ENCODE measurements around the gene CDH20.

Gene CDH20

DNA sequence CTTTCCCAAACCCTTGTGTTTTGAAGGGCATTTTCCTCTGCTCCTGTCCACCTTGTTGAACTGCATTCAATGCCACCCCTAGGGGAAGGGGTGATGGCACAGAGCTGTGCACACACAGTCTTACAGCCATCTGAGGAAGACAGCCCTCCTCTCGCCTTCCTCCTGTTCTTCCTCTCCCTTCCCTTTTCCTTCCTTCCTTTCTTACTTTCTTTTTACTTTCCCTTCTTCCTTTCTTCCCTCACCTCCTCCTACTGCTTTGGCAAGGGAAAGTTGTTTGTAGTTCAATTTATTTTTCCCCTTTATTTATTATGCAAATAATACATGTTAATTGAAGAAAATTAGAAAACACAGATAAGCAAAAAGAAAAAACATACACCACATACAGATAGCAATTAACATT, 99.4 kb downstream of the CDH20 start:
- no peak for DNase-seq

DNA sequence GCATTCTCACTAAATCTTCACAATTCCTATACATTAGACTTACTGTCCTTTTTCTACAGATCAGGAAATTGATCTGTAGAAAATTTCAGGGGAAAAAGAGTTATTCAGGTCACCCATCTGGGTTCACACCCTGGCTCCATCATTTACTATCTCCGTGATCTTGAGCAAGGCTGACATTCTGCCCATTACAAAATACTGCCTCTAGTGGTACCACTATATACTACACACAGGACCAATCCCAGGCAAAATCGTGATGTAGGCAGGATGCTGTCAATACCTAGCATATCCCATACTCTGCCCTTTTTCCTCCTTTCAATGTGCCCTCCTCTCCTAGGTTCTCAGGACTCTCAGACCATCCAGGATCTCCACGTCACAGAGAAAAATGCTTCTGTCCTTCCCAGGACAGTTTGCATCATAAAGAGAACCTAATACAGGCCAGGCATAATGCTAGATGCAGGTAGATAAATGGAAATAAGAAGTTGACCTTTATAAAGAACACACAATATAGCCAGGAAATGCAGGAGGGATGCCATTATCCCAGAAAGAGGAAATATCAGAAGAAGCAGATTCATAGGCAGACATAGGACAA, 101.9 kb downstream of the CDH20 start:
- no peak for DNase-seq

DNA sequence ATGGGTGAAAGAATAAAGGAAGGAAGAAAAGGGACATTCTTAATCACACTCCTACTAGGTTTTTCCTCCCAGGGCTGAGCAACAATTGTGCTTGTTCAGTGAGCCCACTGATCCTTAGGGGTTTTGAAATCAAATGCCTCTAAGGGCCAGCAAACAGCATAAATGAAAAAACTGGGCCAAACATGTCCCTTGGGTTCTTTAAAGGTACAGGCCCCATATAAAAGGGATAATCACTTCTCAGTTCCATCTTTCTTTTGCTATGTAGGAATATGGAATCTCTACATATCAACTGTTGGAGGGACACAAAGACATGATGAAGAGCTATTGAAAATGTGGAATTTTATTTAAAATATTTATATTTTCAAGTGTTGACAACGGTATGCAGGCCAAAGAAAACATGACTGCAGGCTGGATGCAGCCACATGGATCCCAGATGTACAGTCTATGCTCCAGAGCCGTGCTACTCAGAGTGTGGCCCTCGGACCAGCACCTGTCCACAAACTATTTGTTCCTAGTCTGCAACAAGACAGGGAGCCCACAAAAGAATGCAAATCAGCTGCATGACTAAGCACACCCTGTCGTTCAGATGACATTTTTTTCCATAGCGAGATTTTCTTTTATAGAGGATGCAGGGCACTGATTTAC, 110.0 kb downstream of the CDH20 start:
- no peak for DNase-seq

DNA sequence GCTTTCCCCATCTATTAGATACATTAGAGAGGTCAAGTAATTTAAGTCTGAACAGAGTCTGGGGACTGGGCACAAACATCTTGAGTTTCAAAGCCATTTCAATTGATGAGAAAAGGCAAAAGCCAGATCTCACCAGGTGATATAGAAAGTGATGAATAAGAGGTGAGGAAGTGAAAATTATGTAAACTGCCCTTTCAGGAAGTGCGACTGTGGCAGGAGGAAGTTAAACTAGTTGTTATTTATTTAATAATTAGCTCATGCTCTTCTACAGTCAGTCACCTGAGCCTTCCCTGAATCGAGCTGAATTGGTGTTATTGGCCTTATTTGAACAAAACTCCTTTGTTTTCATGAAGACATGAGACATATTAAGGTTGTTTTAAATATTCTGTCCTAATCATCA, 115.1 kb downstream of the CDH20 start:
- no peak for DNase-seq

DNA sequence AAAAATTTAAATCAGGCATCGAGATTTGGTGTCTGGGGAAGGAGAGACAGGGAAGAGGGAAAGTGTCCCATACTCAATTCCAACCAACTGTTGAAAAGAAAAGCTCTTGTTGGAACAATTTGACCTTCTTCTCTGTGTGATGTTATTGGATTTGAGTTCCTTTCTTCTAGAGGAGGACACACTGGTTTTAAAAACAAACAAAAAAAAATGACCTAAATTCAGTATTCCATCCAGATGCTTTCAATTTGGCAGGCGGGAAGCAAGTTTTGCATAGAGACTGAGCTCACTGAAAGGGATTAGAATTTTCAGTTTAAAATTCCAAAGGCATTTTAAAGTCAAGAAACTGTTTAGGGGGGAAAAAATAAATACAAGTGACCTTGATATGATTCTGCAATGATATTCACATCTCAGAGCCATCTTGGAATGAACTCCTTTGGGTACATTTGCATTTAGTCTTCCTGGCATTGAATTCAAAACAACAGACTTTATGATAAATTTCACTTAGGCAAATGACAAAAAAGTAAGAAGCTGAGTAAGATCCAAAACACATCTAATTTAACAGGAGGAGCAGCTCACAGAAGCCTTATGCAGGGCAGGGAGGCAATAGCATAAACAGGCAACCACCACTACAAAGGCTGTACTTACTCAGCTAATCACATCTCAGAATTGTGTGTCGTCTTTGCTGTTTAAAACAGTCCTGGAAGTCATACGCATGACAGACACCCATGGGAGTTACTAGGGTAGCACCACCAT, 126.8 kb downstream of the CDH20 start:
- no peak for DNase-seq

DNA sequence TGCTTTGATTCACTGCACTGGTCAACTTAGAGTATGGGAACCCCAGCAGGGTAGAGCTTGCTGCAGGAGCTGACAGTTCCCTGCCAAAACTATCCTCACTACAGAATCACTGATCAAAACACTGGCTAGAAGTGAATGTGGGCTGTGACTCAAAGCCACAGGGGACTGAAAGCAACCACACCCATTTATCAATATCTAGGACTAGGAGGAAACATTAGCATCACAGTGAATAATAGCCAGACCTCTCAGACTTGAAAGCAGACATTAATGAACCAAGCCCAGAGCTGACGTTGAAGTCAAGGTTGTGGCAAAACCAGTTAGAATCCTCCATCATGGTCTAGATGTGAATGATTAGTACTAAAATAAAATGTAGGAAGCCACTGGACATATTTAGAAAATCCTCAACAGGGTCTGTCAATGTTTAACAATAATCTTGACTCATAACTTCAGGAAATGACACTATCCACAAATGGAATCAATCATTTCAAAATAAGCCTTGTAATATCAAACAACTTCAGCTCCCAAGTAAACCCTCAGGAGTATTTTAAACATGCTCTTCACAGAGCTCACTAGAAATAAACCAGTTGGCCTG, 131.4 kb downstream of the CDH20 start:
- DNase-seq = no peak

DNA sequence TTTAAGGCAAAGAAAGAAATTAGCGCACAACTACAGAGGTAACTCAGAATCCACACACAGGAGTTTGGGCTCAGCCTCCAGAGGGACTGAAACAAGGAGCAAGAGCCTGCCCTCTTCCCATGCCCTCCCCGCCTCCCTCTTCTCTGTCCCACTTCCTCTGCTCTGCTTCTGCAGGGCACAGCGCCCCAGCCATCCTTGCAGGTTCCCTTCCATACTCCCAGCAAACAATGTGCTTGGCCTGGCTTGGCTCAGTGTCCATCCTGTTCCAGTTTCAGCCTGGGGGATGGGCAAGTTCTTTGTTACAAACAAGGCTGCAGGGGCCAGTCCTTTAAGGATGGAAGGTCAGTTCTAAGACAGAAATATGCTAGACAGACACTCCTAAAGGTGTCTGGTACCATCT, 133.5 kb downstream of the CDH20 start:
- DNase-seq = no peak

DNA sequence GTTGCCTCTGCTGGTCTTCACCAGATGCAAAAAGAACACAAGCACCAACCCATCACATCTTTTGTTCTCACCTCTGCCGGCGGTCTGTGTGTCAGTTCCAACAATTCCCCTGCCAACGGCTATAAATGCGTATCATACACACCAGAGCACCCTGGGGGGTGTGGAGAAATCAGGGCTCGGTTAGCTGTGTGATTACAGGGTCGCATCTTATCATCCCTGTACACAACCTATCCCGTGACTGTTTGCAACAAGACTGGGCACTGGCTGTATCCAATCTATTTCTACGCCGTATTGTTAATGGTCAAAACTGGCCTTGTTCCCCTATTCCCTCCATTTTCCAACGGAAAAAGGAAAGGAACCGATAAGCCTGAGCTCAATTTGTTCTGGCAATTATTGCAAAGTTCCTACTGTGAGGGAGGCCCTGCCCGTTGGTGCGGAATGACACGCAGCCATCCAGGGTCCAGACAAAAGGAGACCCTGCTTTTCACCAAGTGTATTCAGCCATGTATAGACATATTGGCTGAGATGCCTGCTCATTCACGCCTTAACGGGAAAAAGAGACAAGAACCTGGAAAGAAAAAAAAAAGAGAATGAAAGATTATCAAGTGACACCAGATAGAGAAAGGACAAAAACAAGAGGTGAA, 136.9 kb downstream of the CDH20 start:
- DNase-seq = no peak

DNA sequence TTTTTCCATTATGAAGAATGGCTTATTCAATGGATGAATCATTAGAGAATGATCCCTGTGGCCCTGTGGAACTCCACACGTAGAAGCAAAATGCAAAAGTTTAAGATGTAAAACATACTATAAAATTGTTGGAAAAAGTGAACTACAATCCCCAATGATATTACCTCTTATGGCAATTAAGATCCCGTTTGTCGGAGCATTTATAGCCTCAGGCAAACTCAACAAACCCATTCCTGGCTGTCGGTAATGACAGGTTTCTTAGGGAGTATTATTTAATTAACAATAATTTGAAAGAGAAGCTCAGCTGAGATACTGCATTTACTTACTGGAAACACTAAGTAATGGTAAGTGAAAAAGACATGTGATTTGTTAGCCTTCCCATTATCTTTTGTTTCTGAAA, 138.3 kb downstream of the CDH20 start:
- no peak for DNase-seq

DNA sequence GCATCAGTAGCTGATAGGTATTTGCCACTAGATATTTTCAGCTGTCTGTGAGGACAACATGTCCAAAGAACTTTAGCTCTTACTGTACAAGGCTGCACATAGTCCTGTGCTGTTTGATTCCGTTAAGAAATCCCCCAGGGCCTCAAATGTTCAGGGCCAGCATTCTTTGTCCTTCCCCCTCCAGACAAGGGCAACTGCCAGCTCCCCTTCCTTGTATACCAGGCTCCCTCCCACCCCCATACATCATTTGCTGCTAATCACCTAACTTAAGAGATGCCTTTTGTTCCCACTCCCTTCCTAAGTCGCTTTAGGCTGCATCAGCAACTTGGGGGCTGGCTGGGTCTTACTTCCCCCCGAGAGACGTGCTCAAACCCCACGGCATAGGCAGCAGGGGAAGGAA, 138.7 kb downstream of the CDH20 start:
- DNase-seq = no peak

DNA sequence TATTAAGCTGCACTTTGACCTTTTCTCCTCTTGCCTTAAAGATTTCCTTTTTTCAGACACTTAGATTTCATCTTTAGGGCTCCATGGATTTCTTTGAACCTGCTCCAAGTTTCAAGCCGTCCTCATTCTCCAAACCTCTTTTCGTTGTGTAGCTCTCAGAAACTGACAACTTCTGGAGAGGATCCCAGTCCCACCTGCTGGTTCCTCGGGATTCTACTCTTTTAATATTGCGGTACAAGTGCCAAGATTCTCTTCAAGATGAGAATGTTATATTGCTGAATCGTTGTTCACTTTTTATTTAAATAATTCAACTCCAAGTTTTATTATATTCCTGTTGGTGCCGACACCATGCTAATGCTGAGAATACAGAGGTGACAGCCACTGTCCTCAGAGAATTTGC, 141.1 kb downstream of the CDH20 start:
- DNase-seq = no peak

DNA sequence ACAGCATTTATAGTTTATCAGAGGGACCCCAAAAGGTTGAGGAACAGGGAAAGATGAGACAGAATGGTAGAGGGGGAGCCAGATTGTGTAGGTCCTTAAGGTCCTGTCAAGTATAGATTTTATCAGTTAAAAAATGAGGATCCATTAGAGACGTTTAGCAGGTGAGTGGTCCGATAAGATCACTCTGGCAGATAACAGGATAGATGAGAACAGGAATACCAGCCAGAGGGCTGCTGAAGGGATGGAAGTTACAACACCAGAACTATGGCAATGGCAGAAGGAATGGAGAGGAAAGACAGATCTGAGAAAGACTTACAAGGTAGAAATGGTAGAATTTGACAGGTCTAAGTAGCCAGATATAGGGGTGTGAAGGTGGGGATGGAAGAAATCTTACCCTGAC, 141.7 kb downstream of the CDH20 start:
- DNase-seq = no peak

DNA sequence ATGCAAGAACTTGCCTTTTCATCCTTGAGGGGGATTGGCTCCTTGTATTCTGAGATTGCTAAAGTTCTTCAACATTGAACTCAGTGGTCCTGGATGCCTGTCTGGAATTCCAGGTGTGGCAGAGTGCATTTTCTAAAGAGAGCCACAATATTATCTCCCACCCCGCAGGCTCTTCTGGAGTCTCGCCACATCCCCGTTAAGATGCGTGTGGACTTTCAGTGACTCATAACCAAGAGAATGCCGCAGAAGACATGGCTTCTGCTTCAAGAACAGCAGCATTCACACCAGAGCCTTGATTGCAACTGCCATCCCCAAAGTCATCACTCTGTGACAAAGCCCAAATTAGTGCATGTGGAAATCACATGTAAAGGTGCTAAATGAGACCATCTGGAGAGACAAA, 142.7 kb downstream of the CDH20 start:
- no peak for DNase-seq

DNA sequence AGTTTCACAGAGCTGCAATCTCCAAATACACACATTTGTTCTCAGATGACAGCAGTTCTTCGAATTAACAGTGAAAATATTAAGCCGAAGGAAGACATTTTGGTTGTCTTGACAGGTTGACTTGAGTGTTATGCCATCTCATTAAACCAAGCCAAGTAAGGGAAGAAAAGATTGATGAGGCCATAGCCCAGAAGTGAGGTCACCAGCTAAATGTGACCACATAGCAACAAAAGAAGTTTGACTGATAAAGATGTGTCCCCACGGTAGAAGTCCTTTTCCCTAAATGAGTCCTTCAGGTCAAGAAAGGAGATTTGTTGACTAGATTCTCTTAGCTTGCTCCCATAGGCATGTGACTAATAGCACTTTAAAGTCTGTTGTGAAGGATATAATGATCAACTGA, 156.1 kb downstream of the CDH20 start:
- no peak for DNase-seq

DNA sequence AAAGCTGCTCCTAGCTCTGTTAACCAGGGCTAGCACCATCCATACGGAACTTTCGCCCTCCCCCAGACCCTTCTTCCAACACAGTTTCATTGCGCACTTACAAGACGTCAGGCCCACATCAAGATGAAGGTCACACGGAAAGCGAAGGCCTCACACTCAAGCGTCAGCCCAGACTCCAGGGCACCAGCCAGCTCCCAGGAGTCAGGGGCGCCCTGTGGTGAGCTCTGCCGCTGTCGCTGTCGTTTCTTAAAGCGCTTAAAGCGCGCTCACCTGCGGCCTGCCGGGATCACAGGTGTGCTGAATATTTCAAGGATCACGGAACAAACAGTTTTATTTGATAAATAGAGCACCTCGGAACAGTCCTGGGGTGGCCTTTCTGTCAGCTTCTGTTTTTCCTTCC, 163.1 kb downstream of the CDH20 start:
- DNase-seq = no peak

DNA sequence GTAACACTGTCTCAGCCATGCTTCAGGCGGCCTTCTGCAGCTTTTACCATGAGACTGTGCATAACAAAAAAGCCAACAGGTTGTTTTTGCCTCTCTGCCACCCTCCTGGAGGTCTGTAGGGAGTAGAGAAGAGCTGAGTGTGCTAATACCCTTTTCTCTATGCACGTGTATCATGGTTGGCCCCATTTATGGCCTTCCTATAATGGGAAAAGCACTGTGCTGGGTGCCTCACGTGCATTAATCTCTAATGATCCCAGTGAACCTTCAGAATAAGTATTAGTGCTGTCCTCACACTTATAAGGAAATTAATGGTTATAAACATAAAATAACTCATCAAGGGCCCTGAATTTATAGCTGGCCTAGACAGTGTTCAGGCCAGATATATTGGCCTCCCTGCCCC, 164.2 kb downstream of the CDH20 start:
- no peak for DNase-seq

DNA sequence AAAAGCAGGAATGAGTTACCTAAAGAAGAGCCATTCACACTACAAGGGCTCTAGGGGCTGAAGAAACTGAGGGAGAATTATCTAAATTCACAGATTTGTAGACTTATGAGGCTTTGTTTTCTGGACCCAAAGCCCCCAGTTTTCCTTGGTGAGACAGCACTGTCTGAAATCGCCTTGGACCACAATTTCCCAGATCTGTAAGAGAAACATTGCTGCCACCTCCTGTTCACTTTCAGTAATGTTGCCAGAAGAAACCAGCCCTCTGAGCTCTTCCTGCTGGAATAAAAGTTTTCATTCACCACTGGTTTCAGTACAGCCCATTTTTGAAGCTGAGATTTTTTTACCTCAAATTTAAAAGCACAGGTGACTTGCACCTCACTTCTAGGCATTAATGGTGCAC, 169.2 kb downstream of the CDH20 start:
- DNase-seq = no peak

DNA sequence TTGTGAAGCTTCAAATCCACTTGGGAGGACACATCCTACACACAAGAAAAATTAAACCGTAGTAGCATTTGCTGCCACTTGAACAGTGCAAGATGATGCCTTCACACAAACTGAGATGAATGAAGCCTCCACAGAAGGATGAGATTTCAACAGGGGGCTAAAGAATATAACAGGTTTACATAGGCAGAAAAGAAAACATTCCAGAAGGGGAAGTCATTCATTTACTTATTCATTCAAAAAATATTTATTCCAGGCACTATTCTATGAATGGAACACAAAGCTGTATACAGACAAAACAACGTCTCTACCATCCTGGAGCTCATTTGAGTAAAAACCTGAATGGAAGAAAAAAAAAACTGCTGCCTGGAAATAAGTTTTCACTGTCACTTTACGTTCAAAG, 170.5 kb downstream of the CDH20 start:
- DNase-seq = no peak

DNA sequence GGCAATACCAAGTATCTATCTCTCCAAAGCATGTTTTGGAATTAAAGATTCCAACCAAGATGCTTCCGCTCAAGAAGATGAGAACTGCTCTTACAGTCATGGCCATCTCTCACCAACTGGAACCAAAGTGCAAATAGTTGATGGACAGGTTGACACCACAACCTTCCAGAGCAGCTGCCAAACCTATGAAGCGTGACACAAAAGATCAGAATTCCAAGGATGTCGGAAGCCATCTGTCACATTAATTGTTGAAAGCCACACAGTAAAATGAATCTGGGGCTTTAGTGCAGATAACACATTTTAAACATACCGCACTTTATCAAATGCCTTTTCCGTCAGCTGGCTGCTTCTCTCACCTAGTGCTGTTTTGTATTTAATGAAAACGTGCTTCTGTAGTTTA, 195.7 kb downstream of the CDH20 start:
- DNase-seq = no peak

DNA sequence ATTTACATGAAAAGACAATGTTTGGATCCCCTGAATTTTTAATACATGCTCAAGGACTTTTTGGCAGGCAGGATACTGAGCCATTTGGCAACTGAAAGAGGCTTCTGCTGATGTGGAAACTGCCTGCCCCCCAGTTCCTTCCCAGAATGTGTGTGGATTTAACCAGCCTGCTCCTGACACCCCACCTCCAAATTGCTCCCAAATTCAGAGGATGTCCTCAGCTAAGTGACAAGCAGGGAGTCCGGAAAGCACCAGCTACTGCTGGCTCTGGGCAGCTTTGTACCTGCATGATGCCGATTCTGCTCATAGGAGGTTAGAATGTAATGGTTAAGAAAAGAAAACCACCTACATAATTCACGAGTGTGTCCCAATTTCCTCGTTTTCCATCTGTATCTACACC, 197.5 kb downstream of the CDH20 start:
- no peak for DNase-seq

DNA sequence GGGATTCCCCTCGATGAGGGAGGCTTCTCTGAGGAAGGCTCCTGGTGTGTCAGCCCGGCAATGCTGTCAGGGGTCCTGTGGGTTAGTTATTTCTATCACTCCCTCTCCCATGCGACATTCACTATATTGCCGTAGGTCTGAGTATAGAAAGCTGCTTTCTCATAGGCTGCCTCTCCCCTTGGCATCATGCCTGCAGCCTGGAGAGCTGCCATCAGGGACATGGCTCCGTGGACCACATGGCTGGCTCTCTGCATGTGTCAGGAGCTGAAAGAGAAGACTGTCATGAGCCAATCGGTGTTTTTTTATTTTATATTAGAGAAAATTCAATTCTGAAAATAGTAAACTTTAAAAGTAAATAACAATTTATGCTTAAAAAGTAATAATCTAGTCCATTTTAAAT, 198.0 kb downstream of the CDH20 start:
- no peak for DNase-seq

DNA sequence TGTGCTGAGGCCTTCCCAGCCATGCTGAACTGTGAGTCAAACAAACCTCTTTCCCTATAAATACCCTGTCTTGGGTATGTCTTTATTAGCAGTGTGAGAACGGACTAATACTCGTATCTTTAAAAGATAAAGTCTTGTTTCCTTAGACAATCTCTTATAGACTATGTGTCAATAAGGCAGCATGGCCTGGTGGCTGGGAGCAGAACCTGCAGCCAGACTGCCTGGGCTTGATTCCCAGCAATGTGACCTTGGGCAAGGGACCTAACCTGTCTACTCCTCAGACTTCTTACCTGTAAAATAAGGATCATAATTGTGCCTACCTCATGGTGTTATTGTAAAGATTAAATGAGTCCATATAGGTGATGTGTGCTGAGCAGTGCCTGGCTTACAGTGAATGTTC, 198.7 kb downstream of the CDH20 start:
- DNase-seq = no peak

DNA sequence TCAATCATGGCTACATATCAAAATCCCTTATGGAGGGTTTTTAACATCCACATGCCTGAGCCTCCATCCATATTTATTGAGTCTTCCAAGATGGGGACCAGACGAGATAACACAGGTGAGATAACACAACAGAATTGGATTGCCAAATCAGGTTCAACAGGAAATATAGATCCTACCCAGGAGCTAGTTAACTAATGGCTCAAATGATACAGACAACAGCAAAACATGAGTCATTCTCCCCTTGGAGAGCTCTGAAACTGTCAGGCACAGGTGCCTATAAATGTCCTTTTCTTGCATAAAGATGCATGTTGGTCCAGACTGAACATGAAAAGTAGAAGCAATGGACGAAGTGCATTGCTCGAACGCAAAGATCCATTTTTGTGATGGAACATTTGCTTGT, 202.2 kb downstream of the CDH20 start:
- no peak for DNase-seq

DNA sequence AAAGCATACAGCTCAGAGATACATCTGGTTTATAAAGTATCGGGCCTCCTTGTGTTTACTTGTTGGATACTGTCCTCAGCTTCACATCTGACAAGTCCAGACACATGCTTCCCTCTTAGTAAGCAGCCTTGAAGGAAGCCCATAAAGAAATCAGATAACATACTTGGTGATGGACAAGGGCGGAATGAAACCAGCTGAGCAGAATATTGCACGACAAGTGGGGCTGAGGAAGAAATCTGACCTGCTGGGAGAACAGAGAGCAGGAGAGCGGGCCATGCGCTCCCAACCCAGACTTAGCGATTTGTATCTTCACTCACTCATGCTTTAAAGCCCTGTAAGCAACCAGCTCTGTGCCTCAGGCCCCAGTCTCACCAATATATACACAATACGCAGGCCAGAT, 208.4 kb downstream of the CDH20 start:
- DNase-seq = no peak
